H1 (cell line): ENCODE results near the gene ABCA13. TPM values are rescaled to one million over a fixed set of nuclear protein-coding genes. Genes with fewer than 3 reads are reported as not detected.
A peak's percentile ranks its signal among the peaks of the same experiment; 100 is the strongest.

Experiments
- BCL11A ChIP-seq, 2 experiments: IDR thresholded peaks; one replicate each; pipeline ENCODE4 v1.6.1; 2011; ENCODE audit warnings: low read depth in 2 of 2, low read length in 2 of 2, mild to moderate bottlenecking in 2 of 2
- CHD2 ChIP-seq: IDR thresholded peaks from 2 replicates; pipeline ENCODE4 v1.6.1; 2012; ENCODE audit warnings: low read length, improper control_type of control experiment
- CHD7 ChIP-seq: fragments of 300-600 bp; sonication (generic); IDR thresholded peaks from 2 replicates; pipeline ENCODE4 v1.7.1; 2012; ENCODE audit warnings: low read length, moderate library complexity, mild to moderate bottlenecking, inconsistent platforms; ENCODE audit not compliant: insufficient replicate concordance
- CTBP2 ChIP-seq: IDR thresholded peaks from 2 replicates; pipeline ENCODE4 v1.7.0; 2011; ENCODE audit warnings: borderline replicate concordance, mild to moderate bottlenecking, moderate library complexity, mixed read lengths, low read length; ENCODE audit not compliant: insufficient read depth, insufficient read length
- CTCF ChIP-seq, 3 experiments: IDR thresholded peaks; 1 replicate in 2 of 3; 2 replicates in 1 of 3; pipeline versions ENCODE4 v1.5.1 to v1.6.1; 2011; ENCODE audit warnings: low read length in 3 of 3, mild to moderate bottlenecking in 3 of 3, inconsistent platforms in 2 of 3, low read depth in 1 of 3, moderate library complexity in 1 of 3; ENCODE audit not compliant: insufficient read depth in 1 of 3; ENCODE audit errors: control extremely low read depth in 1 of 3
- polyA plus RNA-seq, 7 experiments: library from polyadenylated mRNA; depleted of rRNA in 3 of 7; stranded (reverse) in 5 of 7; unstranded in 2 of 7; fragments of >200 nt in 5 of 7; fragments of 200-250 nt in 2 of 7; gene quantifications; 1 replicate in 5 of 7; 2 replicates in 1 of 7; 4 replicates in 1 of 7; pipeline versions ENCODE4 v1.2.1 to v1.2.3, GENCODE V29; 2011 to 2013; ENCODE audit warnings: missing spikeins in 2 of 7, mixed read lengths in 2 of 7
- total RNA-seq: library from RNA; stranded (reverse); fragmentation: NEBNext Ultra II Directional; extraction: Animal tissue kit (Norgen Biotek cat#: 25700); gene quantifications from 2 replicates; pipeline ENCODE4 v1.2.1, GENCODE V29; 2021

The ABCA13 gene
- total and polyA plus RNA-seq, 2 of the 8 experiments (the other 6 are each of a cell fraction or from before 2014, with no cell fraction given), result 0.07 to 0.09 TPM

GRCh38 chr7:48188776-48189520, 17.7 kb downstream of the ABCA13 start (continued):
- TF ChIP-seq CTCF (IDR thresholded peaks at IDR 0.05; ENCODE audit: control extremely low read depth in 1 of 3, insufficient read depth in 1 of 3, low read depth in 1 of 3, low read length in 3 of 3) (peak in 2 of 3 experiments; percentile 19 to 25; a peak in 2 of 4 replicates), CHD2 (no peak), CHD7 (no peak), CTBP2 (no peak), BCL11A (IDR thresholded peaks at IDR 0.05; ENCODE audit: low read depth in 2 of 2, low read length in 2 of 2) (no peak)
